Mesenteric fat pad (tissue), 1 donor: Measurements from ENCODE around the gene SYT1. TPM values are rescaled to one million over a fixed set of nuclear protein-coding genes. Genes with fewer than 3 reads are reported as not detected.

Experiments
- DNase-seq: peaks from one replicate; pipeline ENCODE4 v3.0.0-alpha.2; 2020; ENCODE audit warnings: low spot score
- total RNA-seq: library from RNA; stranded (reverse); fragmentation: NEBNext Ultra II Directional; extraction: Animal tissue kit (Norgen Biotek cat#: 25700); gene quantifications from one replicate; pipeline ENCODE4 v1.2.1, GENCODE V29; 2021
- donor health status: DM: yes; HTN: yes; CAD: no.

Gene SYT1
- total RNA-seq, 1 donor from 2014 or later, result 0.87 TPM

- no peak for DNase-seq
Measured at GRCh38 chr12:79381248-79382208, 517.0 kb downstream of the SYT1 start.

DNA sequence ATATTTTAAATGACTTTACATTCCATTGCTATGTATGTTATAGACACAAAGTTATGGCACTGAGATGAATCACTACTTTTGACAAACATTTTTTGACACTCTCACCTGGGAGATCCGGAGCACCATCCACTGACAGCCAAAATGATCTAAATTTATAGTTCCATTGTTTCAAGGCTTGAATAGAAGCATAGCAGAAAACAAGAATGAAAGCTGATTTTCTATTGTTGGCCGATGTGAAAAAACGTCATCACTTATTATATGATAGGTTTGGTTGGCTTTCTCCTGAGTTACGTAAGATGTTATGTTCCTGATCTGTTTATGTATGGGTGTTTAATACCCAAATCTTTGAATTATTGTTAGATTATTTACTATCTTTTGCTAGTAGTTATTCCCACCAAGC lies 520.0 kb downstream of the SYT1 start:
- no peak for DNase-seq

GRCh38 chr12:79388011-79388410 lies 523.4 kb downstream of the SYT1 start:
- no peak for DNase-seq

DNA sequence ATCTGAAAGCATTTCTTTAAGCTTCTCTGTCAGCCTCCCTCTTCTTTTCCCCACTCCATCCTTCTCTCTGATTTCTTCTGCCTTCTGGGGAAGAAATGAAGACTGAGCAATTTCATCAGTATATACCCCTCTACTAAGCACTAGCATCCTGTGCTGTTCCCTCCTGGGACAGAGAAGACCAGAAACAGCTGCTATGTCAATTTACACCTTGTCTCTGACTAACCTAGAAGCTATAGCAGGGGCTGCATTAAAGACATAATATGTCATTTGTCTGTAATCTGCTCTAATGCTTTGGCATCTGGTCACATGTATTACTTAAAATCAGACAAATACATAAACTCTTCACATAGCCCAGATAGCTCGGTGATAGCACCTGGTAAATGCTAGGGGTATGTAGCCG lies 529.3 kb downstream of the SYT1 start:
- DNase-seq, result no peak

DNA sequence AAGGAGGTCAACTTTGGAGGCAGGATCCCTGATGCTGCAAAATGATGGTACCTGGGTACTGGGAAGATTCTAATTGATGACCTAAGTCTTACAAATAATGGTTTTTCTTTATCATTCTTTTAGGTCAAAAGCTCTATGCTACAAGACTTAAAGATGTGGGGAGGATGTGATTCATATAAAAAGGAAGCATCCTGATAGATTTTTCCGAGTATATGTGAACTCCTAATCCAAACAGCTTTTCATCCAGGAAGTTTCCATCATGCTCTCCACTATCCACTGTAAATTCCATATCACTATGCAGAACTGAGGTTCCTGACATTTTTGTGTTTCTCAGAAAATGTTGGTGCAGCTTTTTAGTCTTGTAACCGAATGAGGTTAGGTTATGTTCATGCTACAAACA lies 533.0 kb downstream of the SYT1 start:
- no peak for DNase-seq

- no peak for DNase-seq
Measured at GRCh38 chr12:79400481-79400880, 535.9 kb downstream of the SYT1 start.

DNA sequence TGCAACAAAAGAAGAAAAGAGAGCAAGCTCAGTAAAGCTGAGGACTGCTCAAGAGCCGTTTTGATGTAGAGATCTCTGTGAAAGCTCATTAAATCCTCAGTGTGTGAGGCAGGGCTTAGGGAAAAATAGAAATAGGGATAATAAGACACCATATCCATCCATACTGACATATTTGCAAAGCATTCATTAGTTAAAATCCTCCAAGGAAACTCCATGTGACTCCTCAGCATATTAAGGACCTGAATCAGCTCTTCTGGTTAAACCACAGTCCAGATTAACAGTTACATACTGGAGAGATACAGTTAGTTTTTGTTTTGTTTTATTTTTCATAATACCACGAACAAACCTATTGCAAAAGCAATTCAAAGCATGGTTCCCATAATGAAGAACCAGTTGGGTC lies 538.0 kb downstream of the SYT1 start:
- no peak for DNase-seq

- no peak for DNase-seq
Measured at GRCh38 chr12:79406993-79407392, 542.4 kb downstream of the SYT1 start.

- no peak for DNase-seq
Measured at GRCh38 chr12:79407671-79408622, 543.4 kb downstream of the SYT1 start.

- DNase-seq, result no peak
Measured at GRCh38 chr12:79408689-79409088, 544.1 kb downstream of the SYT1 start.

GRCh38 chr12:79409562-79409961 lies 545.0 kb downstream of the SYT1 start:
- DNase-seq, result no peak

GRCh38 chr12:79411791-79412190 lies 547.2 kb downstream of the SYT1 start:
- DNase-seq, result no peak

- DNase-seq, result no peak
Measured at GRCh38 chr12:79413796-79414195, 549.2 kb downstream of the SYT1 start.

DNA sequence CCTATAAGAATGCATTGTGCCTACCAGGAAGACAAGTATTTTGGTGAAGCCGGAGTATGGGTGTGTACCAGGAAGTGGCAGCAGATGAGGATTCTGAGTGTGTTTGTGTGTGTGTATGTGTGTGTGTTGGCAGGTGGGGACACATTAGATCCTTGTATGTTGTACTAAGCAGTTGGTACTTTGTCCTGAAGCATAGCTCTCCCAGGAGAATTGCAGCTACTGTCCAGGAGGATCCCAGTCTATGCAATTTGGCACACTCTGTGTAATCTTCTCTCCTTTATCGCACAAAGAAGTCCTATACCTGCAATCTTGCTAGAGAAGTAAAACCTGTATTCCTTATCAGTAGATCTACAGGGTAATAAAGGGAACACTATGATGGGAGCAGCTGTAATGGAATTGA lies 549.7 kb downstream of the SYT1 start:
- DNase-seq, result no peak

- no peak for DNase-seq
Measured at GRCh38 chr12:79415321-79415720, 550.7 kb downstream of the SYT1 start.

GRCh38 chr12:79415746-79416435 lies 551.3 kb downstream of the SYT1 start:
- no peak for DNase-seq

DNA sequence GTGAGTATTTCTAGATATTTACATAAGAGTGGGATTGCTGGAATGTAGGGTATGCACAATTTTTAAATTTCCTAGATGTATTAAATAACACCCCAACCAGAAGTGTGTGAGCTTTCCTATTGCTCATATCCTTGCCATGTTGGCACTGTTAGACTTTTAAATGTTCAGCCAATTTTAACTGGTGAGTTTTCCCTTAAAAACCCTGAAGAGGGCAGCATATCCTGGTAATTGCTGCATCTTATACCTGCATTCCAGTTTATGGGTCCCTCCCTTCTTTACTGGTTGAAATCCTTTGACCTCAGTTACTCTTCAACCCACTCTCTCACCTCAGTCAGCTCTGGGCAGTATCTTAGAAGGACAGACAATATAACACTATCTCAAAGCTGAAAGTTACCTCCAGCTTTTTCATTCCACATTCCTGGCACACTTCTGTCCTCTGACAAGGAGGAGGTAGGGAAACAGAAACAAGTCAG lies 555.6 kb downstream of the SYT1 start:
- DNase-seq, result no peak

DNA sequence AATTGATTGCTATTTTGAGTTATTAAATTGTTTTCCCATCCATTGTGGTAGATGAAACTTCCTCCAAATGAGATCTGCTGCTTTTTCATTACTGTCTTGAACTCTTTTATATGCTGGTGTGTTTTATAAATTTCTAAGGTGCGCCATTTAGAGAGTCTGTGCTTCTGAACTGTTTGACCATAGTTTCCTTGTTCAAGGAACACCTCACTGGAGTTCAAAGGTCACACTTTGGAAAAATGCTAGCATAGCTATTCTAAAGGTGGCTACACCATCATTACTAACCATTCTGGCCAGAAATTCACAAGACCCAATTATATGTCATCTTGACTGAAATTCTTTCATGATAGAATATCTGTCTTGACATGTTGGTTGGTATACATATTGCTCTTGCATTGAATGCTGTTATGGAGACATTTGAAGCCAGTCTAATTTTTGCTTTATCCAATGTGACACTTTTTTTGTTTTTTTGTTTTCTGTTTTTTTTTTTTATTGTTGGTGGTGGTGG lies 556.7 kb downstream of the SYT1 start:
- DNase-seq, result no peak

GRCh38 chr12:79422060-79422812 lies 557.7 kb downstream of the SYT1 start:
- DNase-seq, result no peak

DNA sequence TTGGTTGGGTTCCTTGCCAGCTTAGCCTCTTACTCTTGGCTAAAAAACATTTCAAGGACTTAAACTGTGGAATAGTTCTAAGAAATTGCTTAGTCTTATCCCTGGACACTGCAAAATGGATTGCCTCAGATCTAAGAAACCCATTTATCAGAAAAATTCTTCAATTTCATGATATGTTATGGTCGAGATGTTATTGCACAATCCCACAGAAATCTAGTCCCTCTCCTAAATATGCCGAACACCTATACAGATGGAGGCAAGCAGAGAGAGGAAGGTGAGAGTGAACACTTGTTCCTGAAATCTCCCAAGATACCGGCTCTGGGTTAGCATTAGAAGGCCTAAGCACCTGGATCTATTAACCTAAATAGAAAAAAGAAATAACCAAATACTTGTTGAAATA lies 559.0 kb downstream of the SYT1 start:
- DNase-seq, result no peak
